Mesothelial cell of epicardium (in vitro differentiated cells): ENCODE data around the gene POLR1B. TPM values are rescaled to one million over a fixed set of nuclear protein-coding genes. Genes with fewer than 3 reads are reported as not detected.
"Not testable (repeated sequence)": the region's sequence is repeated elsewhere in the genome, so short reads cannot be mapped to it uniquely, and the experiment has no call there.

ENCODE experiments used
- DNase-seq, 2 experiments: peaks; one replicate each; pipeline ENCODE4 v3.0.0; 2021; ENCODE audit warnings: low spot score in 2 of 2; ENCODE audit not compliant: unreplicated experiment in 2 of 2
- H3K27ac Mint-ChIP-seq: 2 replicates; pipeline ENCODE4 v1.8.0; 2021; ENCODE audit warnings: mixed read lengths
- H3K27me3 Mint-ChIP-seq: 2 replicates; pipeline ENCODE4 v1.8.0; 2021; ENCODE audit warnings: low read depth, mixed read lengths
- H3K36me3 Mint-ChIP-seq: 2 replicates; pipeline ENCODE4 v1.8.0; 2021; ENCODE audit warnings: mixed read lengths
- H3K4me1 Mint-ChIP-seq: 2 replicates; pipeline ENCODE4 v1.8.0; 2021; ENCODE audit warnings: mixed read lengths
- H3K4me3 Mint-ChIP-seq: 2 replicates; pipeline ENCODE4 v1.8.0; 2021; ENCODE audit warnings: mild to moderate bottlenecking, moderate library complexity, mixed read lengths
- H3K9me3 Mint-ChIP-seq: 2 replicates; pipeline ENCODE4 v1.8.0; 2021; ENCODE audit warnings: mixed read lengths
- total RNA-seq: library from RNA; stranded (reverse); gene quantifications from 3 replicates; pipeline ENCODE4 v1.2.1, GENCODE V29; 2021
- TF ChIP-seq, protein P1 (sequence below): fragments of 200-600 bp; sonication (generic); IDR thresholded peaks from one replicate; pipeline ENCODE4 v1.5.0; 2021; ENCODE audit warnings: antibody characterized with exemption; ENCODE audit not compliant: unreplicated experiment

Gene POLR1B
- total RNA-seq, 1 donor from 2014 or later, result 28.3 TPM

DNA sequence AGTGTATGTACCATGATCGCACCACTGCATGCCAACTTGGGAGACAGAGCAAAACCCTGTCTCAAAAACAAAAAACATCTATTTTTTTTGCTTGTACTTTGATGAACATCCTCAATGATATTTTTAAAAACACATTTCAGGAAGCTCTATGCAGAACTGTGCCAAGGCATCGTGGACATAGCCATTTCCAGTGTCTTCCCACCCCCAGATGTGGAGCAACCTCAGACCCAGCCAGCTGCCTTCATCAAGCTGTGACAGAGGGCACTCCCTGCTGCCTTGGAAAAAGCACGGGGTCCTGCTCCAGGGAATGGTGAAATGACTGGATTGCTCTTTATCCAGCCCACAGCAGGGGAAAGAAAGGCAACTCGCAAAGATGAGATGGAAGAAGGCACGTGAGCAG, 13.7 kb upstream of the POLR1B start:
- Mint-ChIP-seq H3K4me1 (no peaks in the 10 kb centered on the region), H3K4me3 (no peak overlapping the region), H3K27ac (no peak overlapping the region), H3K36me3 (peaks cover 28% of the 10 kb centered on the region), H3K27me3 (no peaks in the 10 kb centered on the region), H3K9me3 (no peaks in the 10 kb centered on the region)
- DNase-seq, result no peak
- TF ChIP-seq, protein P1, sequence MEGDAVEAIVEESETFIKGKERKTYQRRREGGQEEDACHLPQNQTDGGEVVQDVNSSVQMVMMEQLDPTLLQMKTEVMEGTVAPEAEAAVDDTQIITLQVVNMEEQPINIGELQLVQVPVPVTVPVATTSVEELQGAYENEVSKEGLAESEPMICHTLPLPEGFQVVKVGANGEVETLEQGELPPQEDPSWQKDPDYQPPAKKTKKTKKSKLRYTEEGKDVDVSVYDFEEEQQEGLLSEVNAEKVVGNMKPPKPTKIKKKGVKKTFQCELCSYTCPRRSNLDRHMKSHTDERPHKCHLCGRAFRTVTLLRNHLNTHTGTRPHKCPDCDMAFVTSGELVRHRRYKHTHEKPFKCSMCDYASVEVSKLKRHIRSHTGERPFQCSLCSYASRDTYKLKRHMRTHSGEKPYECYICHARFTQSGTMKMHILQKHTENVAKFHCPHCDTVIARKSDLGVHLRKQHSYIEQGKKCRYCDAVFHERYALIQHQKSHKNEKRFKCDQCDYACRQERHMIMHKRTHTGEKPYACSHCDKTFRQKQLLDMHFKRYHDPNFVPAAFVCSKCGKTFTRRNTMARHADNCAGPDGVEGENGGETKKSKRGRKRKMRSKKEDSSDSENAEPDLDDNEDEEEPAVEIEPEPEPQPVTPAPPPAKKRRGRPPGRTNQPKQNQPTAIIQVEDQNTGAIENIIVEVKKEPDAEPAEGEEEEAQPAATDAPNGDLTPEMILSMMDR, result no peak

DNA sequence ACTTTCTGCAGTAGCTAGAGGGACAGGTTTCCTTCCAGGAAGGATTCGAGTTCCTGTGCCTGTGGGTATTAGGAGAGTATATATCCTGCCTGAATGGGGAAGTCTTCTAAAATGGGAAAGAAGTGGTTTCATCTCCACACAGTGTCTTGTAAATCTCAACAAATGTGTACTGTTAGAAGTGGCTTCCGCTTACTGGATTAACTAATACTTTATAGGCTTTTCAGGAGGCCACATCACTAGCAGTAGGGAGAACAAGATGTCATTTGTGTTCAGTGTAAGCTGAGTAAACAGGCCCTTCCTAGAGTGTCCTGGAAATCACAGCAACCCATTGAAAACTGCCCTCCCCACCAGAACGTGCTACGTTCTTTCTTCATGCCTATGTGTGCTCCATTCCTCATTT, 12.5 kb upstream of the POLR1B start:
- no peak overlapping the region for H3K27ac Mint-ChIP-seq
- no peaks in the 10 kb centered on the region for H3K9me3 Mint-ChIP-seq
- H3K27me3 Mint-ChIP-seq, result no peaks in the 10 kb centered on the region
- DNase-seq, result no peak
- H3K4me3 Mint-ChIP-seq, result no peak overlapping the region
- TF ChIP-seq, protein P1, result no peak
- no peaks in the 10 kb centered on the region for H3K4me1 Mint-ChIP-seq
- H3K36me3 Mint-ChIP-seq, result peaks cover 22% of the 10 kb centered on the region

DNA sequence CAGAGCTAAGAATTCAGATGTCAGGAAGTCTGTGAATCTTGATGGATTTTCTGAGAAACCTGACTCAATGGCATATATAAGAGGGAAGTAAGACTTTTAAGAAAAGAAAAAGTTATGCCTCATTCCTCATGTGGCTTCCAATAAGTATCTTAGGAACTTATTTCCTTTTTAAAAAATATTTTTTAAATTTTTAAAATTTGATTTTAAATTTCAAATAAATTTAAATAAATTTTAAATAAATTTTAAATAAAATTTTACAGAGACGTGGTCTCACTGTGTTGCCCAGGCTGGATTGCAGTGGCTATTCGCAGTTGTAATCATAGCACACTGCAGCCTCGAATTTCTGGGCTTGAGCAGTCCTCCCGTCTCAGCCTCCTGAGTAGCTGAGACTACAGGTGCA, 11.5 kb upstream of the POLR1B start:
- Mint-ChIP-seq H3K27me3 (no peaks in the 10 kb centered on the region), H3K4me3 (no peak overlapping the region), H3K9me3 (no peaks in the 10 kb centered on the region), H3K36me3 (peaks cover 20% of the 10 kb centered on the region), H3K4me1 (no peaks in the 10 kb centered on the region), H3K27ac (no peak overlapping the region)
- DNase-seq, result no peak
- TF ChIP-seq, protein P1, result no peak

DNA sequence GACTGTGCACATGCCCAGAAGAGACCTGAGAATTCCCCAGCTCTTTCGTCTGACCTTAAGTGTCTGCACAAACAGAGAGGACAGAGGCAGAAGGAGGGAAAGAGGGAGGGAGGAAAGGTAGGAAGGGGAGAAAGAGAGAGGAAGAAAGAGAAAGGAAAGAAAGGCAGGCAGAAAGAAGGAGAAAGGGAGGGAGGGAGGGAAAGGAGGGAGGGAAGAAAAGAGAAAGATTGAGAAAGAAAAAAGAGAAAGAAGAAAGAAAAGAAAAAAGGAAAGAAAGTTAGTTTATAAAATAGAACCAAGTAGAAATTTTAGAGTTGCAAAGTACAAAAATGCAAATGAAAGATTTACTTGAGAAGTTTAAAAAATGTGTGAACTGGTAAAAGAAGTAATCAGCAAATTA, 7.4 kb upstream of the POLR1B start:
- TF ChIP-seq, protein P1, result no peak
- Mint-ChIP-seq H3K4me3 (no peak overlapping the region), H3K27ac (no peak overlapping the region), H3K27me3 (no peaks in the 10 kb centered on the region), H3K9me3 (no peaks in the 10 kb centered on the region), H3K36me3 (peaks cover 9% of the 10 kb centered on the region), H3K4me1 (no peaks in the 10 kb centered on the region)
- DNase-seq, result no peak

DNA sequence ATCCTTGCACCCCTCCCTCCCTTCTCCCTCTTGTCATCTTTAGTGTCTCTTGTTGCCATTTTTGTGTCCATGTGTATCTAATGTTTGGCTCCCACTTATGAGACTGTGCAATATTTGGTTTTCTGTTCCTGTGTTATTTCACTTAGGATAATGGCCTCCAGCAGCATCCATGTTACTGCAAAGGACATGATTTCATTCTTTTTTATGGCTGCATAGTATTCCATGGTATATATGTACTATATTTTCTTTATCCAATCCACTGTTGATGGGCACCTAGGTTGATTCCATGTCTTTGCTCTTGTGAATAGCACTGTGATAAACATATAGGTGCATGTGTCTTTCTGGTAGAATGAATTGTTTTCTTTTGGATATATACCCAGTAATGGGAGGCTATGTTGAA, 5.6 kb upstream of the POLR1B start:
- not testable (repeated sequence) for H3K27ac Mint-ChIP-seq, H3K9me3 Mint-ChIP-seq, H3K36me3 Mint-ChIP-seq, H3K27me3 Mint-ChIP-seq, H3K4me1 Mint-ChIP-seq, H3K4me3 Mint-ChIP-seq, DNase-seq

DNA sequence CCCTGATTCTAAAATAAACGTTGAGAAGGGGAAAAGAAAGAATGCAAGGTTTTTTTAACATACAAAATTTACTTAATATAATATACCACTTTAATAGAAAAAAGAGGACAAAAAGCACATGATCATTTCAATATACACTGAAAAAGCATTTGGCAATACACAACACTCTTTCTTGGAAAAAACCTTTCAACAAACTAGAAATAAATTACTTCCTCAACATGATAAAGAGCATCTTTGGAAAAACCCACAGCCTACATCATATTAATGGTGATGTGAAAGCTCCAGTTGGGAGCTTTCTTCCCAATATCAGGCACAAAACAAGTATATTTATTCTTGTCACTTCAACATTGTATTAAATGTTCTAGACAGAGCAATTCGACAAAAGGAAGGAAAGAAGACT, 3.0 kb upstream of the POLR1B start:
- no peak overlapping the region for H3K4me3 Mint-ChIP-seq
- TF ChIP-seq, protein P1, result no peak
- H3K27me3 Mint-ChIP-seq, result no peaks in the 10 kb centered on the region
- DNase-seq, result no peak
- H3K4me1 Mint-ChIP-seq, result peaks cover 6% of the 10 kb centered on the region
- no peaks in the 10 kb centered on the region for H3K36me3 Mint-ChIP-seq
- no peak overlapping the region for H3K27ac Mint-ChIP-seq
- no peaks in the 10 kb centered on the region for H3K9me3 Mint-ChIP-seq
